Stomach (tissue), 9 donors: ENCODE data around the gene SH3BP4. TPM values are rescaled to one million over a fixed set of nuclear protein-coding genes. Genes with fewer than 3 reads are reported as not detected.

ENCODE experiments used
- DNase-seq, 2 donors: peaks; one replicate each; pipeline versions ENCODE4 v3.0.0 to v3.0.0-alpha.2; 2013 to 2019
- H3K27ac ChIP-seq, 5 donors: fragments of 200-600 bp in 4 of 5; sonication (generic) in 4 of 5; one replicate each; pipeline ENCODE4 v1.5.1; 2013 to 2019; ENCODE audit warnings: mild to moderate bottlenecking in 1 of 5, moderate library complexity in 1 of 5
- H3K27me3 ChIP-seq, 3 donors: fragments of 200-600 bp; sonication (generic); one replicate each; pipeline ENCODE4 v1.5.1; 2017 to 2019; ENCODE audit warnings: mixed run types in 1 of 3
- H3K36me3 ChIP-seq, 4 donors: fragments of 200-600 bp; sonication (generic); 1 replicate in 3 of 4; 2 replicates in 1 of 4; pipeline ENCODE4 v1.5.1; 2016 to 2019
- H3K4me1 ChIP-seq, 4 donors: fragments of 200-600 bp; sonication (generic); one replicate each; pipeline ENCODE4 v1.5.1; 2016 to 2019
- H3K4me3 ChIP-seq, 4 donors: fragments of 200-600 bp; sonication (generic) in 3 of 4; one replicate each; pipeline ENCODE4 v1.5.1; 2016 to 2019; ENCODE audit warnings: mild to moderate bottlenecking in 1 of 4
- H3K9me3 ChIP-seq, 4 donors: fragments of 200-600 bp; sonication (generic); one replicate each; pipeline ENCODE4 v1.5.1; 2016 to 2019
- EP300 ChIP-seq: sonication (generic); formaldehyde crosslinking; IDR thresholded peaks from one replicate; pipeline ENCODE4 v1.6.1; 2017; ENCODE audit warnings: antibody characterized with exemption
- POLR2A ChIP-seq, 4 donors: fragments of 450-650 bp; IDR thresholded peaks; one replicate each; pipeline ENCODE4 v1.6.1; 2016; ENCODE audit warnings: antibody characterized with exemption in 4 of 4, control low read depth in 2 of 4, mild to moderate bottlenecking in 1 of 4, moderate library complexity in 1 of 4
- POLR2AphosphoS5 ChIP-seq, 3 donors: sonication (generic); formaldehyde crosslinking; IDR thresholded peaks; one replicate each; pipeline ENCODE4 v1.6.1; 2016; ENCODE audit warnings: antibody characterized with exemption in 3 of 3
- WGBS, 5 donors: extraction: QIAGEN DNeasy Blood & Tissue Kit in 3 of 5; methylation state at CpG; one replicate each; pipeline versions ENCODE4 v1.1.5 to v1.1.7; 2013 to 2018; 5-methylcytosine and 5-hydroxymethylcytosine counted together
- intact Hi-C: fragments of 100-400 bp; cut with DNase I; formaldehyde crosslinking; loops from one replicate; pipeline ENCODE4 v1.15.1; 2023; ENCODE audit warnings: low total_unique reads
- polyA plus RNA-seq, 3 donors: library from polyadenylated mRNA; stranded (reverse); fragments of 200-250 nt; gene quantifications; one replicate each; pipeline ENCODE4 v1.2.3, GENCODE V29; 2013
- total RNA-seq, 5 donors: library from RNA; depleted of rRNA; stranded (reverse); fragments of >200 nt; gene quantifications; one replicate each; pipeline versions ENCODE4 v1.1.0 to v1.2.3, GENCODE V29; 2014 to 2016
- TF ChIP-seq, protein P1 (sequence below), 7 experiments: fragments of 450-650 bp in 4 of 7; fragments of 200-600 bp in 3 of 7; sonication (generic) in 3 of 7; IDR thresholded peaks; one replicate each; pipeline ENCODE4 v1.5.1; 2016 to 2019; ENCODE audit warnings: antibody characterized with exemption in 7 of 7, control low read depth in 2 of 7, mild to moderate bottlenecking in 1 of 7
- donor health status: healthy with polysubstance abuse.
- donor health status: Bipolar disorder and iron deficiency.
- donor health status: healthy.

The SH3BP4 gene
- total and polyA plus RNA-seq, 8 donors, result 10.2 to 54.0 (median 18.8) TPM

- TF ChIP-seq POLR2AphosphoS5 (IDR thresholded peaks at IDR 0.05) (no peak), EP300 (no peak), POLR2A (IDR thresholded peaks at IDR 0.05) (no peak)
- TF ChIP-seq, protein P1, sequence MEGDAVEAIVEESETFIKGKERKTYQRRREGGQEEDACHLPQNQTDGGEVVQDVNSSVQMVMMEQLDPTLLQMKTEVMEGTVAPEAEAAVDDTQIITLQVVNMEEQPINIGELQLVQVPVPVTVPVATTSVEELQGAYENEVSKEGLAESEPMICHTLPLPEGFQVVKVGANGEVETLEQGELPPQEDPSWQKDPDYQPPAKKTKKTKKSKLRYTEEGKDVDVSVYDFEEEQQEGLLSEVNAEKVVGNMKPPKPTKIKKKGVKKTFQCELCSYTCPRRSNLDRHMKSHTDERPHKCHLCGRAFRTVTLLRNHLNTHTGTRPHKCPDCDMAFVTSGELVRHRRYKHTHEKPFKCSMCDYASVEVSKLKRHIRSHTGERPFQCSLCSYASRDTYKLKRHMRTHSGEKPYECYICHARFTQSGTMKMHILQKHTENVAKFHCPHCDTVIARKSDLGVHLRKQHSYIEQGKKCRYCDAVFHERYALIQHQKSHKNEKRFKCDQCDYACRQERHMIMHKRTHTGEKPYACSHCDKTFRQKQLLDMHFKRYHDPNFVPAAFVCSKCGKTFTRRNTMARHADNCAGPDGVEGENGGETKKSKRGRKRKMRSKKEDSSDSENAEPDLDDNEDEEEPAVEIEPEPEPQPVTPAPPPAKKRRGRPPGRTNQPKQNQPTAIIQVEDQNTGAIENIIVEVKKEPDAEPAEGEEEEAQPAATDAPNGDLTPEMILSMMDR (IDR thresholded peaks at IDR 0.05), result no peak
- Histone ChIP-seq H3K9me3 (no peaks in the 10 kb centered on the region), H3K27me3 (no peaks in the 10 kb centered on the region), H3K36me3 (peaks cover 5 to 33% (median 25%) of the 10 kb centered on the region in 4 donors), H3K4me1 (peaks cover 51 to 85% (median 66%) of the 10 kb centered on the region in 4 donors), H3K4me3 (no peak overlapping the region), H3K27ac (peak overlapping the region; percentile 72 to 86 (median 78))
- intact Hi-C loops, result loop anchor here (10.0 kb wide), 1 partner anchor 94 kb away; the partner anchor contains the start of gene SH3BP4
- 32 to 60% (median 38%) methylated on average over 7 of the region's 7 CpGs for WGBS, 5 donors
- DNase-seq, result peak; percentile 24 to 26
Observed at GRCh38 chr2:235048549-235048948, 96.7 kb downstream of the SH3BP4 start.

DNA sequence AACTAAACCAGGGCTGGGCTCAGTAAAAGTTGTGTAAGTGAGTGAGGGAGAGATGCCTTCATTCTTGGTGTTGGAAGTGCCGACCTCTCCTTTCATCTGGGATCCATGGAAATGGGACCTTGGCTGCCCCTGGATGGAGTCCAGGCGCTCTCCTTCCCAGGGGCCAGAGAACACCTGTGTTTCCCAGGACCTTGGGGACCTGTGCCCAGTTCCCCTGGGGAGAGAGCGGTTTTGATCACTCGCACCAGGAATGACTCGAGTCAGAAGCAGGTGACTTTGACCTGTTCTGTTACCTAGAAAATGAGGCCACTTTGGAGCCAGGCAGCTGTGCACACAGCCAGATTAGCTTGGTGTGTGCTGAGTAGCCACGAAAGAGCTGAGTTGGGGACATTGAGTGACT is 97.3 kb downstream of the SH3BP4 start:
- intact Hi-C loops, result loop anchor here (10.0 kb wide), 1 partner anchor 94 kb away; the partner anchor contains the start of gene SH3BP4
- peak overlapping the region; percentile 72 to 86 (median 78) for H3K27ac ChIP-seq
- H3K9me3 ChIP-seq, result no peaks in the 10 kb centered on the region
- peaks cover 46 to 80% (median 61%) of the 10 kb centered on the region in 4 donors for H3K4me1 ChIP-seq
- DNase-seq, result peak; percentile 65 to 88
- TF ChIP-seq POLR2AphosphoS5 (IDR thresholded peaks at IDR 0.05) (peak in 2 of 3 donors; percentile 12 to 35), EP300 (no peak), POLR2A (IDR thresholded peaks at IDR 0.05) (no peak)
- TF ChIP-seq, protein P1 (IDR thresholded peaks at IDR 0.05), result no peak
- H3K27me3 ChIP-seq, result no peaks in the 10 kb centered on the region
- no peak overlapping the region for H3K4me3 ChIP-seq
- peaks cover 10 to 37% (median 29%) of the 10 kb centered on the region in 4 donors for H3K36me3 ChIP-seq
- 27 to 65% (median 52%) methylated on average over 2 to 6 of the region's 6 CpGs for WGBS, 5 donors

GRCh38 chr2:235049719-235050118 is 97.9 kb downstream of the SH3BP4 start:
- Histone ChIP-seq H3K9me3 (no peaks in the 10 kb centered on the region), H3K4me1 (peaks cover 40 to 73% (median 55%) of the 10 kb centered on the region in 4 donors), H3K4me3 (no peak overlapping the region), H3K36me3 (peaks cover 17 to 40% (median 33%) of the 10 kb centered on the region in 4 donors), H3K27me3 (no peaks in the 10 kb centered on the region), H3K27ac (peak overlapping the region; percentile 76 to 86 (median 78))
- TF ChIP-seq, protein P1 (IDR thresholded peaks at IDR 0.05), result no peak
- no peak for TF ChIP-seq POLR2A (IDR thresholded peaks at IDR 0.05)
- TF ChIP-seq POLR2AphosphoS5 (IDR thresholded peaks at IDR 0.05), result no peak
- TF ChIP-seq EP300, result no peak
- intact Hi-C loops, result loop anchor here (10.0 kb wide), 1 partner anchor 95 kb away; the partner anchor contains the start of gene SH3BP4
- WGBS, 5 donors, result 70 to 77% (median 76%) methylated on average over 6 to 8 of the region's 8 CpGs
- peak in 1 of 2 donors; percentile 24 for DNase-seq

- 9 to 17% (median 12%) methylated on average over 4 to 7 of the region's 7 CpGs for WGBS, 5 donors
- Histone ChIP-seq H3K27ac (peak overlapping the region; percentile 69 to 86 (median 78)), H3K27me3 (no peaks in the 10 kb centered on the region), H3K36me3 (peaks cover 25 to 47% (median 41%) of the 10 kb centered on the region in 4 donors), H3K4me1 (peaks cover 29 to 67% (median 42%) of the 10 kb centered on the region in 4 donors), H3K4me3 (peak overlapping the region in 1 of 4 donors; percentile 1), H3K9me3 (no peaks in the 10 kb centered on the region)
- intact Hi-C loops, result no loop called here
- no peak for TF ChIP-seq POLR2A (IDR thresholded peaks at IDR 0.05)
- TF ChIP-seq POLR2AphosphoS5 (IDR thresholded peaks at IDR 0.05), result peak; percentile 33 to 94 (median 78)
- TF ChIP-seq, protein P1 (IDR thresholded peaks at IDR 0.05), result peak in 1 of 7 experiments; percentile 33
- TF ChIP-seq EP300, result peak; percentile 23
- DNase-seq, result peak; percentile 96
Observed at GRCh38 chr2:235050980-235051351, 99.1 kb downstream of the SH3BP4 start.
